Activated CD4-positive, alpha-beta T cell treated with anti-CD3 and anti-CD28 coated beads for 36 hours (primary cell): ENCODE data around the gene TRABD. TPM values are rescaled to one million over a fixed set of nuclear protein-coding genes. Genes with fewer than 3 reads are reported as not detected.
A peak's percentile ranks its signal among the peaks of the same experiment; 100 is the strongest.
"Not testable (repeated sequence)": the region's sequence is repeated elsewhere in the genome, so short reads cannot be mapped to it uniquely, and the experiment has no call there.

Source experiments
- ATAC-seq: fragments of 200-7000 bp; cut with Tn5 transposase; one replicate; pipeline ENCODE4 v1.10.0; 2021; ENCODE audit warnings: mild to moderate bottlenecking, moderate library complexity
- CTCF ChIA-PET: fragments of 350-600 bp; sonication (Branson Sonifier 250); formaldehyde crosslinking; loops from one replicate; lab custom pipeline; 2021; ENCODE audit warnings: antibody characterized with exemption; lab: Charles Lee
- POLR2A ChIA-PET: fragments of 350-600 bp; sonication (Branson Sonifier 250); formaldehyde crosslinking; loops from one replicate; lab custom pipeline; 2021; ENCODE audit warnings: antibody characterized with exemption, inconsistent platforms; lab: Charles Lee
- DNase-seq: peaks from one replicate; pipeline ENCODE4 v3.0.0-alpha.2; 2020
- H3K27ac Mint-ChIP-seq: one replicate; pipeline ENCODE4 v1.8.0; 2021; ENCODE audit warnings: mixed read lengths
- H3K27me3 Mint-ChIP-seq: one replicate; pipeline ENCODE4 v1.8.0; 2021; ENCODE audit warnings: mixed read lengths
- H3K36me3 Mint-ChIP-seq: one replicate; pipeline ENCODE4 v1.8.0; 2021; ENCODE audit warnings: low read depth, mixed read lengths
- H3K4me1 Mint-ChIP-seq: one replicate; pipeline ENCODE4 v1.8.0; 2021; ENCODE audit warnings: mixed read lengths
- H3K4me3 Mint-ChIP-seq: one replicate; pipeline ENCODE4 v1.8.0; 2021; ENCODE audit warnings: mild to moderate bottlenecking, moderate library complexity, mixed read lengths
- H3K9me3 Mint-ChIP-seq: one replicate; pipeline ENCODE4 v1.8.0; 2021; ENCODE audit warnings: low read depth, mixed read lengths
- intact Hi-C, 2 experiments: fragments of 100-400 bp; cut with DNase I in 1 of 2; cut with micrococcal nuclease in 1 of 2; formaldehyde crosslinking; loops; one replicate each; pipeline versions ENCODE4 v1.14.2 to v1.15.1; 2022 to 2024; cut with DNase I, micrococcal nuclease
- total RNA-seq, 2 experiments: library from RNA; stranded (reverse); gene quantifications; one replicate each; pipeline ENCODE4 v1.2.3, GENCODE V29; 2021

The TRABD gene
- total RNA-seq, 2 experiments from 2014 or later, result 60.7 to 74.5 TPM

DNA sequence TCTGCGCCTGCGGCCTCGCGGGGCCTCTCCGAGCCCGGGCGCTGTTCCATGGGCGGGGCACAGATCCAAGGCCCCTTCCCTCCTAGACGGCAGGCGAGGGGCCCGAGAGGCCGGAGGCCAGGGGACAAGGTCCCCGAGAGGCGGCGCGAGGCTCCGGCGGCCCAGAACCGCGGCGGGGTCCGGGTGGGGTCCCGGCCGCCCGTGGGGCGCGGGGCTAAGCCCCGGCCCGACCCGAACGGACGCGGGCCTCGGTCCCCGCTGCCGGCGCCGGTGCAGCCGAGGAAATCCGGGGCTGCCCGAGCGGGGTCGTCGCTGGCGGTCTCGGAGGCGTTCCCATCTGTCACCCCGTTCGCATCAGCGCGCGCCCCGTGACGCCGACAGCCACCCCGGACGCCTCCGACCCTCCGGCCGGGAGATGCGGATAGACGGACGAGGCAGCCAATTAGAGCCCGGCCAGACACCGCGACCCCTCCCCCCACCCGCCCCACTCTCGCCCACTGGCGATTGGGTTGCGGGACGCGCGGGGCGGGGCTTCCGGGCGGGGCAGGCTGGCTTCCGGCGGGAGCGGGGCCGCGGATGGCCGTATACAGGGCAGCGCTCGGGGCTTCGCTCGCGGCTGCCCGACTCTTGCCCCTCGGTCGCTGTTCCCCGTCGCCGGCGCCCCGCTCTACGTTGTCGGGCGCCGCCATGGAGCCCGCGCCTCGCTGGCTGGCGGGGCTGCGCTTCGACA, 14.9 kb downstream of the TRABD start, which contains the start of gene SELENOO:
SELENOO (plus strand) TSS at position 551 of the 730 bp plus-strand sequence; CDS start at position 577, 26 bp downstream.
- Mint-ChIP-seq H3K27ac (no peak within 1 kb of the TSS), H3K9me3 (no peaks in the 10 kb centered on the region), H3K4me3 (peak within 1 kb of the TSS; percentile 79), H3K4me1 (peaks cover 23% of the 10 kb centered on the region), H3K27me3 (no peaks in the 10 kb centered on the region), H3K36me3 (peaks cover 26% of the 10 kb centered on the region)
- ChIA-PET POLR2A (interaction anchor here (1.2 kb wide), 1 partner anchor 10 kb away, joined by 4 read pairs; no protein-coding TSS in a partner anchor), CTCF (interaction anchor here (0.6 to 1.3 kb wide), 2 partner anchors 9 to 307 kb away, joined by 3 to 4 read pairs; no protein-coding TSS in a partner anchor)
- ATAC-seq, result peak; percentile 91
- intact Hi-C loops, result loop anchor here (1.0 kb wide), 5 partner anchors 9 to 142 kb away; partner anchors contain the start of gene TRABD (in 1 of the 2)
- DNase-seq, result peak; percentile 94

DNA sequence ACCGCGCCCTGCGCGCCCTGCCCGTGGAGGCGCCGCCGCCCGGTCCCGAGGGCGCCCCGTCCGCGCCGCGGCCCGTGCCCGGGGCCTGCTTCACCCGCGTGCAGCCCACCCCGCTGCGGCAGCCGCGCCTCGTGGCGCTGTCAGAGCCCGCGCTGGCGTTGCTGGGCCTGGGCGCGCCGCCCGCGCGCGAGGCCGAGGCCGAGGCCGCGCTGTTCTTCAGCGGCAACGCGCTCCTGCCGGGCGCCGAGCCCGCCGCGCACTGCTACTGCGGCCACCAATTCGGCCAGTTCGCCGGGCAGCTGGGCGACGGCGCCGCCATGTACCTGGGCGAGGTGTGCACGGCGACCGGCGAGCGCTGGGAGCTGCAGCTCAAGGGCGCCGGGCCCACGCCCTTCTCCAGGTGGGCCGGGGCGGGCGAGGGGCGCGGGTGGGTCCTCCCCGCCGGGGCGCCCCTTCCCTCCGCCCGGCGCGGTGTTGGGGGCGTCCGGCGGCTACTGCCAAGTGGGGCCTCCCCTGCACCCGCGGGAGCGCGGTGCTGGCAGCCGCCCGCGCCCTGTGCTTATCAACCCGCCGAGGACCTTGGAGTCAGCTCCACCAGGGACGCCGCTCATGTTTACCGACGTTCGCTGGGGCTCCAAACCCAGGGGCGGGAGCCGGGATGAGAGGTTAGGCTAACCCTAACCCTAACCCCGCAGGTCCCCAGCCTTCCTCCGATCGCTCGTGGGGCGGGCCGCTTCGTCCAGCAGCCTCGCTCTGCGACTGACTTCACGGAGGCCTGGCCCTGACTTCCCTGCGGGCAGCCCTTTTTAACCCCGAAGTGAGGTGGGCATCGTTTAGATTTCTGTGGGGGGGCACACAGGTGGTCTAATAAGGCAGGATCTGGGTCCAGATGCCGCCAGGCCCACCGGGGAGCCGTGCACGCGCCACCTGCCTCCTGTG, 15.7 kb downstream of the TRABD start:
- Mint-ChIP-seq H3K27ac (peak overlapping the region; percentile 19), H3K9me3 (no peaks in the 10 kb centered on the region), H3K4me3 (peak overlapping the region; percentile 79), H3K27me3 (no peaks in the 10 kb centered on the region), H3K36me3 (peaks cover 21% of the 10 kb centered on the region), H3K4me1 (peaks cover 23% of the 10 kb centered on the region)
- ATAC-seq (peak; percentile 25), DNase-seq (peak; percentile 50)
- intact Hi-C loops, result no loop called here
- POLR2A ChIA-PET, result interaction anchor here (1.2 kb wide), 1 partner anchor 10 kb away, joined by 4 read pairs; no protein-coding TSS in a partner anchor
- CTCF ChIA-PET, result interaction anchor here (0.6 to 1.3 kb wide), 2 partner anchors 10 to 307 kb away, joined by 3 to 4 read pairs; no protein-coding TSS in a partner anchor

DNA sequence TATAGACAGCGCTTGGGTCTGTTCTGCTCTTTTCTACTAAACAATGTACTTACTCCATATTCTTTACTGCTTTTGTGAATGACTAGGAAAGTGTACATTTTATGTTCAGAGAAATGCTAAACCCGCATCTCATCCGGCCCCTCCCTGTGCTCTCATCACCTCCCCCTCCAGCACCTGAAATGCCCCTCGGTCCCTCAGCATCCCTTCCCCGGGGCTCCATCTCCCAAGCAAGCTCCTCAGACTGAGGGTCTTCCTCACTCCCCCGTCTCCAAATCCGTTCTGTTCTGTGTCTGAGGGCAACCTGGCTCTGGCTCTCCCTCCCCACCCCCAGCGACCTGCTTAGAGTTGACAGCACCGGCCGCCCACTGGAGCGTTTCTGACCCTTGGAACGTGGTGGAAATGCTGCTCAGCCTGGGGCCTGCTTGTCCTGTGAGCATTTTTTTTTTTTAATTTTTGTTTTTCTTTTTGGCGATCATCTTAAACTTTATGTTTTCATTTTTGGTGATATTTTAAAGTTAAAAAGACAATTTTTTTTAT, 16.5 kb downstream of the TRABD start:
- DNase-seq (no peak), ATAC-seq (no peak)
- Mint-ChIP-seq H3K4me3 (peak overlapping the region; percentile 79), H3K27ac (peak overlapping the region; percentile 19), H3K9me3 (no peaks in the 10 kb centered on the region), H3K27me3 (no peaks in the 10 kb centered on the region), H3K4me1 (peaks cover 23% of the 10 kb centered on the region), H3K36me3 (peaks cover 20% of the 10 kb centered on the region)
- ChIA-PET POLR2A (interaction anchor here (1.2 kb wide), 1 partner anchor 11 kb away, joined by 4 read pairs; no protein-coding TSS in a partner anchor), CTCF (interaction anchor here (1.3 kb wide), 1 partner anchor 10 kb away, joined by 4 read pairs; no protein-coding TSS in a partner anchor)
- intact Hi-C loops, result no loop called here

DNA sequence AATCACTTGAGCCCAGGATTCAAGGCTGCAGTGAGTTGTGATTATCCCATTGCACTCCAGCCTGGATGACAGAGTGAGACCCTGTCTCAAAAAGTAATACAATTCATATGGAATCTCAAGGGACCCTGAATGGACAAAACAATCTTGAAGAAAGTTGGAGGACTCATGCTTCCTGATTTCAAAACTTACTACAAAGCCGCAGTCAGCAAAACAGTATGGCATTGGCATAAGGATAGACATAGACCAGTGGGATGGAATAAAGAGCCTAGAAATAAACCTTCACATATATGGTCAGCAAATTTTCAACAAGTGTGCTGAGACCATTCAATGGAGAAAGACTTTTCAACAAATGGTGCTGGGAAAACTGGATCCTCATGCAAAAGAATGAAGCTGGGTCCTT, 17.6 kb downstream of the TRABD start:
- intact Hi-C loops, result no loop called here
- ChIA-PET CTCF (interaction anchor here (1.0 kb wide), 1 partner anchor 12 kb away, joined by 3 read pairs; no protein-coding TSS in a partner anchor), POLR2A (no interaction called here)
- H3K27ac Mint-ChIP-seq, result no peak overlapping the region
- peaks cover 15% of the 10 kb centered on the region for H3K36me3 Mint-ChIP-seq
- H3K27me3 Mint-ChIP-seq, result no peaks in the 10 kb centered on the region
- H3K9me3 Mint-ChIP-seq, result no peaks in the 10 kb centered on the region
- peaks cover 23% of the 10 kb centered on the region for H3K4me1 Mint-ChIP-seq
- ATAC-seq (no peak), DNase-seq (no peak)
- no peak overlapping the region for H3K4me3 Mint-ChIP-seq

DNA sequence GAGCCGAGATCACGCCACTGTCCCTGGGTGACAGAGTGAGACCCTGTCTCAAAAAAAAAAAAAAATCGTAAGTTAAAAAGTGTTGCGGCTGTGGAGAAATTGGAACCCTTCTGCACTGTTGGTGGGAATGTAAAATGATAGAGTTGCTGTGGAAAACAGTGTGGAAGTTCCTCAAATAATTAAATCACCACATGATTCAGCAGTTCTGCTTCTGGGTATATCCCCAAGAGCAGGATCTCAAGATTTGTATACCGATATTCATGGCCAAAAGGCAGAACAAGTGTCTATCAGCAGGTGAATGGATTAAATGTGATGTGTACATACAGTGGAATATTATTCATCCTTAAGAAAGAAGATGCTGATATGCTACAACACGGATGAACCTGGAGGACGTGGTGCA, 18.9 kb downstream of the TRABD start:
- POLR2A ChIA-PET, result interaction anchor here (0.6 kb wide), 1 partner anchor 258 kb away, joined by 3 read pairs; no protein-coding TSS in a partner anchor
- intact Hi-C loops, result no loop called here
- CTCF ChIA-PET, result no interaction called here
- ATAC-seq (no peak), DNase-seq (no peak)
- H3K27me3 Mint-ChIP-seq, result no peaks in the 10 kb centered on the region
- peaks cover 21% of the 10 kb centered on the region for H3K4me1 Mint-ChIP-seq
- no peak overlapping the region for H3K27ac Mint-ChIP-seq
- H3K9me3 Mint-ChIP-seq, result no peaks in the 10 kb centered on the region
- H3K4me3 Mint-ChIP-seq, result no peak overlapping the region
- peaks cover 12% of the 10 kb centered on the region for H3K36me3 Mint-ChIP-seq

DNA sequence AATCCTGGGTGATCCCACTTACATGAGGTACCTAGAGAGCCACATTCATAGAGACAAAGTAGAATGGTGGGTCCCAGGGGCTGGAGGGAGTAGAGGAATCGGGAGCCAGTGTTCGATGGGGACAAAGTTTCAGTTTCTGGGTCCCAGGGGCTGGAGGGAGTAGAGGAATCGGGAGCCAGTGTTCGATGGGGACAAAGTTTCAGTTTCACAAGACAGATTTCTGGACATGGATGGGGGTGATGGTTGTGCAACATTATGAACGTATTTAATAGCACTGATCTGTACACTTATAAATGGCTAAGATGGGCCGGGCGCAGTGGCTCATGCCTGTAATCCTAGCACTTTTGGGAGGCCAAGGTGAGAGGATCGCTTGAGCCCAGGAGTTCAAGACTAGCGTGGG, 19.3 kb downstream of the TRABD start:
- CTCF ChIA-PET, result not testable (repeated sequence)

DNA sequence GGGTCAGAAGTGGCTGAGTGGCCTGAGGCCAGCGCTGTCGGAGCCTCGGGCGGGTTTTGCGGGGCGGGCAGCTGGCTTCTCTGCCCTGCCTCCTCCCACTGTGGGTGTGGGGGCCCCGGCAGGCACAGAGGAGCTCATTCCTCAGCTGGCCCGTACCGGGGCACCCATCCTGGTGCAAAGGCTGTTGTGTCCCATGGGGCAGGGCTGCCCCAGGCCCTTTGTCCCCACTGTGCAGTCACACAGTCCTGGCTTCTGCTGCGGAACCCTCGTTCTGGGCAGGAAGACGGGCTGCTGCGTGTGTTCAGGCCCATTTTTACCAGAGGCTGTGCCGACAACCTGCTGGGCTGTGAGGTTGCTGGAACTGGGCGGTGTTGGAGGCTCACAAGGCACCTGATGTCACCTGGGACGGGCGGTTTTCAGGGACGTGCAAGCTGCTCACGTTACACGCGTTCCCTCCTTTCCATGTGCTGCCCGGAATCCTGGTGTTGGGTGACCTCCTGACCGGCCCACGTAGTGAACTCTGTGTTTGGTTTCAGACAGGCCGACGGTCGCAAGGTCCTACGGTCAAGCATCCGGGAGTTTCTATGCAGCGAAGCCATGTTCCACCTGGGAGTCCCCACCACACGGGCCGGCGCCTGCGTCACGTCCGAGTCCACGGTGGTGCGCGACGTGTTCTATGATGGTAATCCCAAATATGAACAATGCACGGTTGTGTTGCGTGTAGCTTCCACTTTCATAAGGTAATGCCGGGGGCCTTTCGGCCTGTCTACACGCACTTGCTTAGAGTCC, 20.3 kb downstream of the TRABD start:
- CTCF ChIA-PET, result no interaction called here
- DNase-seq (no peak), ATAC-seq (no peak)
- Mint-ChIP-seq H3K36me3 (peaks cover 14% of the 10 kb centered on the region), H3K4me1 (peaks cover 21% of the 10 kb centered on the region), H3K9me3 (no peaks in the 10 kb centered on the region), H3K27me3 (no peaks in the 10 kb centered on the region), H3K4me3 (no peak overlapping the region), H3K27ac (no peak overlapping the region)
- POLR2A ChIA-PET, result no interaction called here
- intact Hi-C loops, result no loop called here

More for the DNA sequence above, 19.3 kb downstream of the TRABD start:
- intact Hi-C loops, DNase-seq, H3K9me3 Mint-ChIP-seq, H3K4me3 Mint-ChIP-seq, H3K27ac Mint-ChIP-seq, POLR2A ChIA-PET, H3K27me3 Mint-ChIP-seq, ATAC-seq: not testable (repeated sequence)
- H3K4me1 Mint-ChIP-seq, result peaks cover 21% of the 10 kb centered on the region
- peaks cover 14% of the 10 kb centered on the region for H3K36me3 Mint-ChIP-seq

DNA sequence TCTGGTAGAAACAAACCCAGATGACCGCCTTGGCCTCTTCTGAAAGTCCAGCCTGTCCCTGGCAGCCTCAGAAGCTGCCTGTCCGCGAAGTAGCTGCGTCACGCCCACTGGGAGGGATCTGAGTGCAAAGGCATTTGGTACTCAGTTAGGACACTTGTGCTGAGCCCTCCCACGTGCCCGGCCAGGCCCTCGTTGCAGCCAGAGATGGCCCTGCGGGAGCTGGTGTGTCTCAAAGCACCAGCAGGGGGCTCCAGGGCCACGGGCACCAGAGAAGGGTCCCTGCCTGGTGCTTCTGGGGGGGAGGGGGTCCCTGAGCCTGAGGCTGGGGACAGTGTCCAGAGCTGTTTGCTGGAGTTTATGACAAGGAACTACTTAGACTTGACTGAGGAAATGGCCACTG, 20.9 kb downstream of the TRABD start:
- intact Hi-C loops, result no loop called here
- no peak for ATAC-seq
- Mint-ChIP-seq H3K27ac (no peak overlapping the region), H3K4me1 (peaks cover 21% of the 10 kb centered on the region), H3K9me3 (no peaks in the 10 kb centered on the region), H3K27me3 (no peaks in the 10 kb centered on the region), H3K36me3 (peaks cover 17% of the 10 kb centered on the region), H3K4me3 (no peak overlapping the region)
- ChIA-PET POLR2A (no interaction called here), CTCF (interaction anchor here (1.0 kb wide), 1 partner anchor 79 kb away, joined by 3 read pairs; no protein-coding TSS in a partner anchor)
- DNase-seq, result no peak

DNA sequence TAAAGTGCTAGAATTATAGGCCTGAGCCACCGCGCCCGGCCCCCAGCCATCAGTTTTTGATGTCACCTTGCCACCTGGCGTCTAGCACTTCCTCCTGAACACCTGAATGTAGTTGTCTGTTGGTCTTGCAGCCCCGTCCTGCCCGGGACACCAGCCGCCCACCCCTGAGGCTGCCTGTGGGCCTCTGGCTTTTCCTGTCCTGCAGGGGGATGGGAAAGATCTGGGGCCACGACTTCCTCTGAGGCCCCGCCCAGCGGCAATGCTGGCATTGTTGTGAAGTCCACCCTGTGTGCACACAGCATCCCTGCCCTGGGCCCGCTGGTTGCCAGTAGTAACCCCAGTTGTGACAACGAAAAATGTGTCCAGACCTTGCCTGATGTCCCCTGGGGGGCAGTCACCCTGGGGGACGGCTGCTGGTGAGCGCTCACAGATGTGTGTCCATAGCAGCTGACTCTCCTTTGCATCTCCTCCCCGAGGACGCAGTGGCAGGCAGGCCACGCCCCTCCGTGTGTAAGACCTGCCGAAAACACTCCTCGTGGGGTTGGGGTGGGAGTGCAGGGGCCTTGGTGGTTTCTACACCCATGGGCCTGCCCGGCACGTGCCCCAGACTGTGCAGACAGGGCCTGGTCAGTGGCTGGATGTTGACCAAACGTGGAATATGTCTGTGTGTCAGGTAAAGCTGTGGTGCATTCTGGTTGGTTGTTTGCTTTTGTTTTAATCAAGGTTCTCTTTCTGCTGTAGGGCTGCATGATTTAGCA, 21.8 kb downstream of the TRABD start:
- H3K27ac Mint-ChIP-seq, result no peak overlapping the region
- H3K9me3 Mint-ChIP-seq, result no peaks in the 10 kb centered on the region
- peaks cover 21% of the 10 kb centered on the region for H3K36me3 Mint-ChIP-seq
- ATAC-seq (no peak), DNase-seq (no peak)
- H3K27me3 Mint-ChIP-seq, result no peaks in the 10 kb centered on the region
- intact Hi-C loops, result no loop called here
- ChIA-PET POLR2A (no interaction called here), CTCF (interaction anchor here (1.0 kb wide), 1 partner anchor 80 kb away, joined by 3 read pairs; no protein-coding TSS in a partner anchor)
- no peak overlapping the region for H3K4me3 Mint-ChIP-seq
- H3K4me1 Mint-ChIP-seq, result peaks cover 16% of the 10 kb centered on the region
